ENCODE measurements around the gene SNX5.

Gene SNX5

GRCh38 chr20:17958373-17959256 lies 10.0 kb downstream of the SNX5 start:
- DNase-seq, result no peak

- DNase-seq, result no peak
Observed at GRCh38 chr20:17957505-17958363, 10.9 kb downstream of the SNX5 start.

GRCh38 chr20:17956099-17956685 lies 12.4 kb downstream of the SNX5 start:
- no peak for DNase-seq

- DNase-seq, result no peak
Observed at GRCh38 chr20:17955302-17955701, 13.3 kb downstream of the SNX5 start.

- DNase-seq, result no peak
Observed at GRCh38 chr20:17953935-17954334, 14.7 kb downstream of the SNX5 start.

GRCh38 chr20:17952692-17953684 lies 15.6 kb downstream of the SNX5 start:
- no peak for DNase-seq

- DNase-seq, result no peak
Observed at GRCh38 chr20:17951323-17951722, 17.3 kb downstream of the SNX5 start.

GRCh38 chr20:17950670-17951069 lies 17.9 kb downstream of the SNX5 start:
- DNase-seq, result no peak

- no peak for DNase-seq
Observed at GRCh38 chr20:17949899-17950298, 18.7 kb downstream of the SNX5 start.

GRCh38 chr20:17948442-17948841 lies 20.2 kb downstream of the SNX5 start:
- DNase-seq, result no peak

GRCh38 chr20:17947474-17947815 lies 21.1 kb downstream of the SNX5 start:
- no peak for DNase-seq

GRCh38 chr20:17946572-17947473 lies 21.8 kb downstream of the SNX5 start:
- DNase-seq, result no peak

GRCh38 chr20:17946040-17946439 lies 22.6 kb downstream of the SNX5 start:
- no peak for DNase-seq

- DNase-seq, result no peak
Observed at GRCh38 chr20:17944854-17945474, 23.6 kb downstream of the SNX5 start.

GRCh38 chr20:17943343-17943742 lies 25.3 kb downstream of the SNX5 start:
- DNase-seq, result no peak

- DNase-seq, result no peak
Observed at GRCh38 chr20:17941826-17942196, 26.8 kb downstream of the SNX5 start.

- no peak for DNase-seq
Observed at GRCh38 chr20:17941087-17941825, 27.3 kb downstream of the SNX5 start.

GRCh38 chr20:17940224-17940971 lies 28.2 kb downstream of the SNX5 start:
- no peak for DNase-seq

- no peak for DNase-seq
Observed at GRCh38 chr20:17939622-17940223, 28.9 kb downstream of the SNX5 start.

Measured in amniotic stem cell (primary cell).